ENCODE results near the gene POSTN. TPM values are rescaled to one million over a fixed set of nuclear protein-coding genes. Genes with fewer than 3 reads are reported as not detected.

POSTN gene
- total RNA-seq, 1 experiment from 2014 or later: not detected

- ChIA-PET CTCF (no interaction called here), POLR2A (ENCODE audit: unreplicated experiment) (no interaction called here)
- no peaks in the 10 kb centered on the region for H4K20me1 ChIP-seq (ENCODE audit: insufficient read depth)
- no peak overlapping the region for H3K27ac ChIP-seq
- H2AFZ ChIP-seq: no peak overlapping the region
- BruUV-seq (replicated peaks): no TSS peak
- H3K4me1 ChIP-seq (replicated peaks; ENCODE audit: insufficient read depth): no peaks in the 10 kb centered on the region
- no peaks in the 10 kb centered on the region for H3K36me3 ChIP-seq (ENCODE audit: low read depth)
- intact Hi-C loops (cut with micrococcal nuclease; ENCODE audit: unreplicated experiment): no loop called here
- H3K79me2 ChIP-seq (ENCODE audit: low read depth): no peaks in the 10 kb centered on the region
- no peaks in the 10 kb centered on the region for H3K9me2 ChIP-seq (ENCODE audit: insufficient read depth)
- no peaks in the 10 kb centered on the region; the same call in 1 of the 2 replicates for H3K9me3 ChIP-seq (ENCODE audit: insufficient read depth, low read depth)
- no peak overlapping the region for H3K4me3 ChIP-seq
- H3F3A ChIP-seq (ENCODE audit: insufficient read depth, low read depth): no peaks in the 10 kb centered on the region
- TF ChIP-seq EZH2 (IDR thresholded peaks at IDR 0.05; ENCODE audit: low read depth) (no peak), CTCF (conservative IDR thresholded peaks at IDR 0.05) (no peak)
- no peak for DNase-seq
- H3K4me2 ChIP-seq: no peak overlapping the region
- no peaks in the 10 kb centered on the region for H3K27me3 ChIP-seq (ENCODE audit: insufficient read depth, low read depth)
Measured at GRCh38 chr13:37539976-37540605, 58.5 kb downstream of the POSTN start.

- CTCF ChIA-PET: no interaction called here
Measured at GRCh38 chr13:37539170-37539569, 59.4 kb downstream of the POSTN start.

GRCh38 chr13:37535501-37535900 lies 63.1 kb downstream of the POSTN start:
- no peaks in the 10 kb centered on the region for H3K4me1 ChIP-seq (replicated peaks; ENCODE audit: insufficient read depth)
- DNase-seq: no peak
- no peak overlapping the region for H3K27ac ChIP-seq
- H3K4me3 ChIP-seq: no peak overlapping the region
- H3F3A ChIP-seq (ENCODE audit: insufficient read depth, low read depth): no peaks in the 10 kb centered on the region
- CTCF ChIA-PET: interaction anchor here (0.7 kb wide), 1 partner anchor 1151 kb away, joined by 3 read pairs; no protein-coding TSS in a partner anchor
- POLR2A ChIA-PET (ENCODE audit: unreplicated experiment): no interaction called here
- H3K36me3 ChIP-seq (ENCODE audit: low read depth): no peaks in the 10 kb centered on the region
- TF ChIP-seq EZH2 (IDR thresholded peaks at IDR 0.05; ENCODE audit: low read depth) (no peak), CTCF (conservative IDR thresholded peaks at IDR 0.05) (no peak)
- no peak overlapping the region for H2AFZ ChIP-seq
- peaks cover 16% of the 10 kb centered on the region for H3K9me3 ChIP-seq (ENCODE audit: insufficient read depth, low read depth)
- no peaks in the 10 kb centered on the region for H3K9me2 ChIP-seq (ENCODE audit: insufficient read depth)
- BruUV-seq (replicated peaks): no TSS peak
- H3K4me2 ChIP-seq: no peak overlapping the region
- no peaks in the 10 kb centered on the region for H4K20me1 ChIP-seq (ENCODE audit: insufficient read depth)
- intact Hi-C loops (cut with micrococcal nuclease; ENCODE audit: unreplicated experiment): no loop called here
- H3K27me3 ChIP-seq (ENCODE audit: insufficient read depth, low read depth): no peaks in the 10 kb centered on the region
- H3K79me2 ChIP-seq (ENCODE audit: low read depth): no peaks in the 10 kb centered on the region

More at GRCh38 chr13:37539170-37539569, 59.4 kb downstream of the POSTN start:
- TF ChIP-seq CTCF (conservative IDR thresholded peaks at IDR 0.05) (no peak), EZH2 (IDR thresholded peaks at IDR 0.05; ENCODE audit: low read depth) (no peak)
- POLR2A ChIA-PET (ENCODE audit: unreplicated experiment): no interaction called here
- Histone ChIP-seq H3F3A (ENCODE audit: insufficient read depth, low read depth) (no peaks in the 10 kb centered on the region), H3K27me3 (ENCODE audit: insufficient read depth, low read depth) (no peaks in the 10 kb centered on the region), H4K20me1 (ENCODE audit: insufficient read depth) (no peaks in the 10 kb centered on the region), H3K4me1 (replicated peaks; ENCODE audit: insufficient read depth) (no peaks in the 10 kb centered on the region), H3K4me3 (no peak overlapping the region), H3K27ac (no peak overlapping the region), H3K79me2 (ENCODE audit: low read depth) (no peaks in the 10 kb centered on the region), H3K9me2 (ENCODE audit: insufficient read depth) (no peaks in the 10 kb centered on the region), H2AFZ (no peak overlapping the region), H3K9me3 (ENCODE audit: insufficient read depth, low read depth) (peaks cover 6% of the 10 kb centered on the region; the same call in 1 of the 2 replicates), H3K4me2 (no peak overlapping the region), H3K36me3 (ENCODE audit: low read depth) (no peaks in the 10 kb centered on the region)
- DNase-seq: no peak
- intact Hi-C loops (cut with micrococcal nuclease; ENCODE audit: unreplicated experiment): no loop called here
- BruUV-seq (replicated peaks): no TSS peak

Data from PC-9 (cell line).